ENCODE results near the gene MRPL34. TPM values are rescaled to one million over a fixed set of nuclear protein-coding genes. Genes with fewer than 3 reads are reported as not detected.

The MRPL34 gene
- total and polyA plus RNA-seq, 2 donors (not counting 1 experiment from before 2014, with no cell fraction given): 27.5 to 44.8 TPM

GRCh38 chr19:17259934-17260333, 45.7 kb upstream of the MRPL34 start:
- no peak for TF ChIP-seq EZH2 (IDR thresholded peaks at IDR 0.05; ENCODE audit: low read length, missing control alignments)
- no peak for TF ChIP-seq CTCF (conservative IDR thresholded peaks at IDR 0.05 in 1 of 2, IDR thresholded peaks at IDR 0.05 in 1 of 2; ENCODE audit: low read depth in 1 of 2, low read length in 2 of 2)
- Histone ChIP-seq H3K4me3 (replicated peaks in 1 of 4; ENCODE audit: control extremely low read depth in 1 of 4, insufficient read depth in 1 of 4, low read depth in 3 of 4, low read length in 4 of 4) (no peak overlapping the region), H4K20me1 (ENCODE audit: control insufficient read depth, extremely low read depth, insufficient read depth, low read length) (no peaks in the 10 kb centered on the region), H3K9me3 (ENCODE audit: control insufficient read depth, insufficient read depth, low read depth, low read length) (no peaks in the 10 kb centered on the region), H3K36me3 (ENCODE audit: control insufficient read depth, insufficient read depth, low read length) (no peaks in the 10 kb centered on the region), H3K9ac (ENCODE audit: insufficient read depth, low read length) (no peak overlapping the region), H3K79me2 (ENCODE audit: control insufficient read depth, insufficient read depth, low read length) (no peaks in the 10 kb centered on the region), H3K27ac (ENCODE audit: insufficient read depth, low read length) (no peak overlapping the region), H3K27me3 (ENCODE audit: control insufficient read depth, insufficient read depth, low read length) (no peaks in the 10 kb centered on the region), H3K4me2 (ENCODE audit: extremely low read depth, insufficient read depth, low read length) (no peak overlapping the region), H2AFZ (ENCODE audit: low read length) (no peak overlapping the region), H3K4me1 (ENCODE audit: control insufficient read depth, extremely low read depth, insufficient read depth, low read length) (no peaks in the 10 kb centered on the region)
- no peak for DNase-seq (ENCODE audit: low read depth in 2 of 2)

GRCh38 chr19:17260842-17261325, 44.8 kb upstream of the MRPL34 start:
- no peak overlapping the region for H3K9ac ChIP-seq (ENCODE audit: insufficient read depth, low read length)
- TF ChIP-seq CTCF (conservative IDR thresholded peaks at IDR 0.05 in 1 of 2, IDR thresholded peaks at IDR 0.05 in 1 of 2; ENCODE audit: low read depth in 1 of 2, low read length in 2 of 2) (peak; percentile 78 to 94), EZH2 (IDR thresholded peaks at IDR 0.05; ENCODE audit: low read length, missing control alignments) (no peak)
- no peak overlapping the region for H2AFZ ChIP-seq (ENCODE audit: low read length)
- no peaks in the 10 kb centered on the region for H3K9me3 ChIP-seq (ENCODE audit: control insufficient read depth, insufficient read depth, low read depth, low read length)
- H3K4me3 ChIP-seq (replicated peaks in 1 of 4; ENCODE audit: control extremely low read depth in 1 of 4, insufficient read depth in 1 of 4, low read depth in 3 of 4, low read length in 4 of 4): no peak overlapping the region
- no peaks in the 10 kb centered on the region for H3K79me2 ChIP-seq (ENCODE audit: control insufficient read depth, insufficient read depth, low read length)
- no peaks in the 10 kb centered on the region for H4K20me1 ChIP-seq (ENCODE audit: control insufficient read depth, extremely low read depth, insufficient read depth, low read length)
- no peaks in the 10 kb centered on the region for H3K36me3 ChIP-seq (ENCODE audit: control insufficient read depth, insufficient read depth, low read length)
- DNase-seq (ENCODE audit: low read depth in 2 of 2): peak; percentile 50 to 70
- no peak overlapping the region for H3K4me2 ChIP-seq (ENCODE audit: extremely low read depth, insufficient read depth, low read length)
- H3K4me1 ChIP-seq (ENCODE audit: control insufficient read depth, extremely low read depth, insufficient read depth, low read length): no peaks in the 10 kb centered on the region
- H3K27ac ChIP-seq (ENCODE audit: insufficient read depth, low read length): no peak overlapping the region
- H3K27me3 ChIP-seq (ENCODE audit: control insufficient read depth, insufficient read depth, low read length): no peaks in the 10 kb centered on the region

- H3K36me3 ChIP-seq (ENCODE audit: control insufficient read depth, insufficient read depth, low read length): no peaks in the 10 kb centered on the region
- no peak overlapping the region for H2AFZ ChIP-seq (ENCODE audit: low read length)
- H3K9me3 ChIP-seq (ENCODE audit: control insufficient read depth, insufficient read depth, low read depth, low read length): no peaks in the 10 kb centered on the region
- no peaks in the 10 kb centered on the region for H3K27me3 ChIP-seq (ENCODE audit: control insufficient read depth, insufficient read depth, low read length)
- H3K9ac ChIP-seq (ENCODE audit: insufficient read depth, low read length): no peak overlapping the region
- TF ChIP-seq EZH2 (IDR thresholded peaks at IDR 0.05; ENCODE audit: low read length, missing control alignments): no peak
- no peak for TF ChIP-seq CTCF (conservative IDR thresholded peaks at IDR 0.05 in 1 of 2, IDR thresholded peaks at IDR 0.05 in 1 of 2; ENCODE audit: low read depth in 1 of 2, low read length in 2 of 2)
- H4K20me1 ChIP-seq (ENCODE audit: control insufficient read depth, extremely low read depth, insufficient read depth, low read length): no peaks in the 10 kb centered on the region
- H3K4me2 ChIP-seq (ENCODE audit: extremely low read depth, insufficient read depth, low read length): no peak overlapping the region
- H3K4me1 ChIP-seq (ENCODE audit: control insufficient read depth, extremely low read depth, insufficient read depth, low read length): no peaks in the 10 kb centered on the region
- H3K27ac ChIP-seq (ENCODE audit: insufficient read depth, low read length): no peak overlapping the region
- H3K79me2 ChIP-seq (ENCODE audit: control insufficient read depth, insufficient read depth, low read length): no peaks in the 10 kb centered on the region
- H3K4me3 ChIP-seq (replicated peaks in 1 of 4; ENCODE audit: control extremely low read depth in 1 of 4, insufficient read depth in 1 of 4, low read depth in 3 of 4, low read length in 4 of 4): no peak overlapping the region
- no peak for DNase-seq (ENCODE audit: low read depth in 2 of 2)
Measured at GRCh38 chr19:17262557-17262956, 43.1 kb upstream of the MRPL34 start.
